Lower leg skin (tissue), 3 donors: ENCODE results near the gene LEFTY1.

Experiments
- POLR2A ChIP-seq, 2 donors: fragments of 450-650 bp; IDR thresholded peaks; one replicate each; pipeline ENCODE4 v1.6.1; 2016 to 2017; ENCODE audit warnings: antibody characterized with exemption in 2 of 2, mild to moderate bottlenecking in 1 of 2, moderate library complexity in 1 of 2
- TF ChIP-seq, protein P1 (sequence below), 3 donors: fragments of 450-650 bp; IDR thresholded peaks; one replicate each; pipeline ENCODE4 v1.5.1; 2016; ENCODE audit warnings: antibody characterized with exemption in 3 of 3, mild to moderate bottlenecking in 3 of 3, moderate library complexity in 2 of 3

DNA sequence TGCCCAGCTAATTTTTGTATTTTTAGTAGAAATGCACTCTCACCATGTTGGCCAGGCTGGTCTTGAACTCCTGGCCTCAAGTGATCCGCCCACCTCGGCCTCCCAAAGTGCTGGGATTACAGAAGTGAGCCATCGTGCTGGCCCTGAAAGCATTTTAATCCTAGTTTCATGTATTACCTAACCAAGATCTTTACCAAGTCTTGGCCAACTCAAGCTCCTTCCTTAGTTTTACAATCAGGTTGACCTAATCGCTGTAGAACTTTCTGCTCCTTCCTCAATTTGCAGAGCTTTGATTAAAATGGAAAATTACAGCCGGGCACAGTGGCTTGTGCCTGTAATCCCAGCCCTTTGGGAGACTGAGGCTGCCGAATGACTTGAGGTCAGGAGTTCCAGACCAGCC is 3.6 kb downstream of the LEFTY1 start:
- TF ChIP-seq POLR2A (IDR thresholded peaks at IDR 0.05): no peak
- TF ChIP-seq, protein P1, sequence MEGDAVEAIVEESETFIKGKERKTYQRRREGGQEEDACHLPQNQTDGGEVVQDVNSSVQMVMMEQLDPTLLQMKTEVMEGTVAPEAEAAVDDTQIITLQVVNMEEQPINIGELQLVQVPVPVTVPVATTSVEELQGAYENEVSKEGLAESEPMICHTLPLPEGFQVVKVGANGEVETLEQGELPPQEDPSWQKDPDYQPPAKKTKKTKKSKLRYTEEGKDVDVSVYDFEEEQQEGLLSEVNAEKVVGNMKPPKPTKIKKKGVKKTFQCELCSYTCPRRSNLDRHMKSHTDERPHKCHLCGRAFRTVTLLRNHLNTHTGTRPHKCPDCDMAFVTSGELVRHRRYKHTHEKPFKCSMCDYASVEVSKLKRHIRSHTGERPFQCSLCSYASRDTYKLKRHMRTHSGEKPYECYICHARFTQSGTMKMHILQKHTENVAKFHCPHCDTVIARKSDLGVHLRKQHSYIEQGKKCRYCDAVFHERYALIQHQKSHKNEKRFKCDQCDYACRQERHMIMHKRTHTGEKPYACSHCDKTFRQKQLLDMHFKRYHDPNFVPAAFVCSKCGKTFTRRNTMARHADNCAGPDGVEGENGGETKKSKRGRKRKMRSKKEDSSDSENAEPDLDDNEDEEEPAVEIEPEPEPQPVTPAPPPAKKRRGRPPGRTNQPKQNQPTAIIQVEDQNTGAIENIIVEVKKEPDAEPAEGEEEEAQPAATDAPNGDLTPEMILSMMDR (IDR thresholded peaks at IDR 0.05): no peak
